Hematopoietic multipotent progenitor cell treated with erythropoietin and hydrocortisone succinate and interleukin-3 and kit ligand, for 8 days (in vitro differentiated cells): ENCODE data around the gene DYTN.
"Not testable (repeated sequence)": the region's sequence is repeated elsewhere in the genome, so short reads cannot be mapped to it uniquely, and the experiment has no call there.

Source experiments
- DNase-seq: peaks from one replicate; pipeline ENCODE4 v3.0.0-alpha.2; 2015

DYTN gene

GRCh38 chr2:206718296-206718695, at the start of gene DYTN:
Gene DYTN (minus strand): TSS chr2:206718396. CDS start chr2:206718279, 117 bp downstream.
- no peak for DNase-seq

GRCh38 chr2:206766057-206766930, 48.1 kb upstream of the DYTN start:
- no peak for DNase-seq

- DNase-seq = peak; percentile 94
These were observed 47.3 kb upstream of the DYTN start, which contains the start of the genes FASTKD2 and MDH1B for GRCh38 chr2:206765242-206766056. Gene FASTKD2 (plus strand): TSS chr2:206765606. CDS start chr2:206766694, 1,088 bp downstream. Gene MDH1B (minus strand): TSS chr2:206765328. CDS start chr2:206765271, 57 bp downstream.

- no peak for DNase-seq
These were observed 46.6 kb upstream of the DYTN start for GRCh38 chr2:206764673-206765241.

GRCh38 chr2:206756816-206757215, 38.6 kb upstream of the DYTN start:
- DNase-seq = no peak

GRCh38 chr2:206740800-206741199, 22.6 kb upstream of the DYTN start:
- DNase-seq = no peak

- no peak for DNase-seq
These were observed 21.1 kb upstream of the DYTN start for GRCh38 chr2:206739271-206739670.

GRCh38 chr2:206736935-206737334, 18.7 kb upstream of the DYTN start:
- DNase-seq = no peak

GRCh38 chr2:206733341-206733740, 15.1 kb upstream of the DYTN start:
- DNase-seq = no peak

GRCh38 chr2:206728277-206729199, 10.3 kb upstream of the DYTN start:
- no peak for DNase-seq

- DNase-seq = no peak
These were observed 9.1 kb upstream of the DYTN start for GRCh38 chr2:206727287-206727686.

GRCh38 chr2:206723288-206723687, 5.1 kb upstream of the DYTN start:
- no peak for DNase-seq

- DNase-seq = no peak
These were observed 3.2 kb upstream of the DYTN start for GRCh38 chr2:206721256-206721920.

- no peak for DNase-seq
These were observed 1.6 kb downstream of the DYTN start for GRCh38 chr2:206716623-206717022.

GRCh38 chr2:206715183-206715582, 3.0 kb downstream of the DYTN start:
- not testable (repeated sequence) for DNase-seq

GRCh38 chr2:206713746-206714145, 4.5 kb downstream of the DYTN start:
- DNase-seq = no peak

GRCh38 chr2:206708286-206708685, 9.9 kb downstream of the DYTN start:
- DNase-seq = no peak

GRCh38 chr2:206707164-206707701, 11.0 kb downstream of the DYTN start:
- DNase-seq = no peak

GRCh38 chr2:206701952-206702605, 16.1 kb downstream of the DYTN start:
- DNase-seq = no peak

GRCh38 chr2:206700156-206700555, 18.0 kb downstream of the DYTN start:
- no peak for DNase-seq

- no peak for DNase-seq
These were observed 19.4 kb downstream of the DYTN start for GRCh38 chr2:206698811-206699210.
